Progenitor cell of endocrine pancreas (in vitro differentiated cells): ENCODE measurements around the gene ALPK3. TPM values are rescaled to one million over a fixed set of nuclear protein-coding genes. Genes with fewer than 3 reads are reported as not detected.

ENCODE experiments used
- DNase-seq: peaks from one replicate; pipeline ENCODE4 v3.0.0; 2021; ENCODE audit warnings: low spot score; ENCODE audit not compliant: unreplicated experiment
- H3K27ac Mint-ChIP-seq: 2 replicates; pipeline ENCODE4 v1.8.0; 2021; ENCODE audit warnings: mild to moderate bottlenecking, moderate library complexity, mixed read lengths
- H3K27me3 Mint-ChIP-seq: 2 replicates; pipeline ENCODE4 v1.8.0; 2021; ENCODE audit warnings: mixed read lengths
- H3K36me3 Mint-ChIP-seq: 2 replicates; pipeline ENCODE4 v1.8.0; 2022; ENCODE audit warnings: mixed read lengths; ENCODE audit not compliant: insufficient read depth
- H3K4me1 Mint-ChIP-seq: 2 replicates; pipeline ENCODE4 v1.8.0; 2021; ENCODE audit warnings: low read depth, mixed read lengths
- H3K4me3 Mint-ChIP-seq: 2 replicates; pipeline ENCODE4 v1.8.0; 2021; ENCODE audit warnings: low read depth, mild to moderate bottlenecking, moderate library complexity, mixed read lengths
- H3K9me3 Mint-ChIP-seq: 2 replicates; pipeline ENCODE4 v1.8.0; 2021; ENCODE audit warnings: low read depth, mixed read lengths
- CTCF ChIP-seq: fragments of 200-600 bp; sonication (generic); IDR thresholded peaks from one replicate; pipeline ENCODE4 v1.5.0; 2021; ENCODE audit warnings: antibody characterized with exemption, mild to moderate bottlenecking; ENCODE audit not compliant: unreplicated experiment
- total RNA-seq: library from RNA; stranded (reverse); gene quantifications from 2 replicates; pipeline ENCODE4 v1.2.1, GENCODE V29; 2021

Gene ALPK3
- total RNA-seq, 1 donor from 2014 or later = 122 TPM

- H3K4me1 Mint-ChIP-seq = no peaks in the 10 kb centered on the region
- no peak for TF ChIP-seq CTCF
- no peak overlapping the region for H3K4me3 Mint-ChIP-seq
- H3K27me3 Mint-ChIP-seq = no peaks in the 10 kb centered on the region
- H3K9me3 Mint-ChIP-seq = no peaks in the 10 kb centered on the region
- H3K36me3 Mint-ChIP-seq = peaks cover 19% of the 10 kb centered on the region
- no peak for DNase-seq
- H3K27ac Mint-ChIP-seq = no peak overlapping the region
Observed at GRCh38 chr15:84797801-84798200, 19.4 kb upstream of the ALPK3 start.

GRCh38 chr15:84798436-84798946, 18.7 kb upstream of the ALPK3 start:
- no peaks in the 10 kb centered on the region for H3K27me3 Mint-ChIP-seq
- H3K9me3 Mint-ChIP-seq = no peaks in the 10 kb centered on the region
- no peak for TF ChIP-seq CTCF
- DNase-seq = no peak
- no peak overlapping the region for H3K27ac Mint-ChIP-seq
- H3K36me3 Mint-ChIP-seq = peaks cover 21% of the 10 kb centered on the region
- H3K4me3 Mint-ChIP-seq = no peak overlapping the region
- H3K4me1 Mint-ChIP-seq = no peaks in the 10 kb centered on the region

- Mint-ChIP-seq H3K4me3 (no peak overlapping the region), H3K36me3 (peaks cover 17% of the 10 kb centered on the region), H3K27me3 (no peaks in the 10 kb centered on the region), H3K27ac (no peak overlapping the region), H3K4me1 (no peaks in the 10 kb centered on the region), H3K9me3 (no peaks in the 10 kb centered on the region)
- TF ChIP-seq CTCF = no peak
- DNase-seq = no peak
Observed at GRCh38 chr15:84799511-84800187, 17.5 kb upstream of the ALPK3 start.

GRCh38 chr15:84800365-84800806, 16.8 kb upstream of the ALPK3 start:
- no peak for TF ChIP-seq CTCF
- H3K27ac Mint-ChIP-seq = no peak overlapping the region
- H3K4me1 Mint-ChIP-seq = peaks cover under 1% of the 10 kb centered on the region
- H3K9me3 Mint-ChIP-seq = no peaks in the 10 kb centered on the region
- H3K27me3 Mint-ChIP-seq = no peaks in the 10 kb centered on the region
- H3K4me3 Mint-ChIP-seq = no peak overlapping the region
- no peak for DNase-seq
- H3K36me3 Mint-ChIP-seq = peaks cover 15% of the 10 kb centered on the region

- Mint-ChIP-seq H3K9me3 (no peaks in the 10 kb centered on the region), H3K27me3 (no peaks in the 10 kb centered on the region), H3K27ac (no peak overlapping the region), H3K4me3 (no peak overlapping the region), H3K4me1 (peaks cover 5% of the 10 kb centered on the region), H3K36me3 (peaks cover 14% of the 10 kb centered on the region)
- no peak for TF ChIP-seq CTCF
- no peak for DNase-seq
Observed at GRCh38 chr15:84804005-84804900, 12.9 kb upstream of the ALPK3 start.
